Stomach (tissue), 9 donors: Measurements from ENCODE around the gene PDE4B. TPM values are rescaled to one million over a fixed set of nuclear protein-coding genes. Genes with fewer than 3 reads are reported as not detected.
"Not testable (repeated sequence)": the region's sequence is repeated elsewhere in the genome, so short reads cannot be mapped to it uniquely, and the experiment has no call there.

Experiments used
- DNase-seq, 2 donors: peaks; one replicate each; pipeline versions ENCODE4 v3.0.0 to v3.0.0-alpha.2; 2013 to 2019
- H3K27ac ChIP-seq, 5 donors: fragments of 200-600 bp in 4 of 5; sonication (generic) in 4 of 5; one replicate each; pipeline ENCODE4 v1.5.1; 2013 to 2019; ENCODE audit warnings: mild to moderate bottlenecking in 1 of 5, moderate library complexity in 1 of 5
- H3K27me3 ChIP-seq, 3 donors: fragments of 200-600 bp; sonication (generic); one replicate each; pipeline ENCODE4 v1.5.1; 2017 to 2019; ENCODE audit warnings: mixed run types in 1 of 3
- H3K36me3 ChIP-seq, 4 donors: fragments of 200-600 bp; sonication (generic); 1 replicate in 3 of 4; 2 replicates in 1 of 4; pipeline ENCODE4 v1.5.1; 2016 to 2019
- H3K4me1 ChIP-seq, 4 donors: fragments of 200-600 bp; sonication (generic); one replicate each; pipeline ENCODE4 v1.5.1; 2016 to 2019
- H3K4me3 ChIP-seq, 4 donors: fragments of 200-600 bp; sonication (generic) in 3 of 4; one replicate each; pipeline ENCODE4 v1.5.1; 2016 to 2019; ENCODE audit warnings: mild to moderate bottlenecking in 1 of 4
- H3K9me3 ChIP-seq, 4 donors: fragments of 200-600 bp; sonication (generic); one replicate each; pipeline ENCODE4 v1.5.1; 2016 to 2019
- CTCF ChIP-seq, 7 experiments: fragments of 450-650 bp in 4 of 7; fragments of 200-600 bp in 3 of 7; sonication (generic) in 3 of 7; IDR thresholded peaks; one replicate each; pipeline ENCODE4 v1.5.1; 2016 to 2019; ENCODE audit warnings: antibody characterized with exemption in 7 of 7, control low read depth in 2 of 7, mild to moderate bottlenecking in 1 of 7
- EP300 ChIP-seq: sonication (generic); formaldehyde crosslinking; IDR thresholded peaks from one replicate; pipeline ENCODE4 v1.6.1; 2017; ENCODE audit warnings: antibody characterized with exemption
- POLR2A ChIP-seq, 4 donors: fragments of 450-650 bp; IDR thresholded peaks; one replicate each; pipeline ENCODE4 v1.6.1; 2016; ENCODE audit warnings: antibody characterized with exemption in 4 of 4, control low read depth in 2 of 4, mild to moderate bottlenecking in 1 of 4, moderate library complexity in 1 of 4
- POLR2AphosphoS5 ChIP-seq, 3 donors: sonication (generic); formaldehyde crosslinking; IDR thresholded peaks; one replicate each; pipeline ENCODE4 v1.6.1; 2016; ENCODE audit warnings: antibody characterized with exemption in 3 of 3
- WGBS, 5 donors: extraction: QIAGEN DNeasy Blood & Tissue Kit in 3 of 5; methylation state at CpG; one replicate each; pipeline versions ENCODE4 v1.1.5 to v1.1.7; 2013 to 2018; 5-methylcytosine and 5-hydroxymethylcytosine counted together
- intact Hi-C: fragments of 100-400 bp; cut with DNase I; formaldehyde crosslinking; loops from one replicate; pipeline ENCODE4 v1.15.1; 2023; ENCODE audit warnings: low total_unique reads
- polyA plus RNA-seq, 3 donors: library from polyadenylated mRNA; stranded (reverse); fragments of 200-250 nt; gene quantifications; one replicate each; pipeline ENCODE4 v1.2.3, GENCODE V29; 2013
- total RNA-seq, 5 donors: library from RNA; depleted of rRNA; stranded (reverse); fragments of >200 nt; gene quantifications; one replicate each; pipeline versions ENCODE4 v1.1.0 to v1.2.3, GENCODE V29; 2014 to 2016
- donor health status: healthy with polysubstance abuse.
- donor health status: Bipolar disorder and iron deficiency.
- donor health status: healthy.

The PDE4B gene
- total and polyA plus RNA-seq, 8 donors, result 0.45 to 34.3 (median 3.2) TPM

GRCh38 chr1:66112744-66113400 lies 320.2 kb downstream of the PDE4B start:
- no peak overlapping the region for H3K27ac ChIP-seq
- H3K27me3 ChIP-seq, result no peaks in the 10 kb centered on the region
- intact Hi-C loops, result no loop called here
- H3K4me3 ChIP-seq, result no peak overlapping the region
- TF ChIP-seq CTCF (IDR thresholded peaks at IDR 0.05) (no peak), POLR2A (IDR thresholded peaks at IDR 0.05) (no peak), EP300 (no peak), POLR2AphosphoS5 (IDR thresholded peaks at IDR 0.05) (no peak)
- no peak for DNase-seq
- 47 to 77% (median 74%) methylated on average over 2 of the region's 2 CpGs for WGBS, 5 donors
- no peaks in the 10 kb centered on the region for H3K36me3 ChIP-seq
- H3K9me3 ChIP-seq, result no peaks in the 10 kb centered on the region
- no peaks in the 10 kb centered on the region for H3K4me1 ChIP-seq

- Histone ChIP-seq H3K27me3 (no peaks in the 10 kb centered on the region), H3K4me3 (no peak overlapping the region), H3K4me1 (no peaks in the 10 kb centered on the region), H3K27ac (no peak overlapping the region), H3K9me3 (no peaks in the 10 kb centered on the region), H3K36me3 (no peaks in the 10 kb centered on the region)
- no peak for TF ChIP-seq POLR2A (IDR thresholded peaks at IDR 0.05)
- TF ChIP-seq POLR2AphosphoS5 (IDR thresholded peaks at IDR 0.05), result no peak
- TF ChIP-seq CTCF (IDR thresholded peaks at IDR 0.05), result no peak
- no peak for TF ChIP-seq EP300
- 84 to 91% (median 89%) methylated on average over 7 of the region's 7 CpGs for WGBS, 5 donors
- intact Hi-C loops, result no loop called here
- DNase-seq, result no peak
Observed at GRCh38 chr1:66119148-66119547, 326.5 kb downstream of the PDE4B start.

- Histone ChIP-seq H3K9me3 (no peaks in the 10 kb centered on the region), H3K4me3 (no peak overlapping the region), H3K4me1 (no peaks in the 10 kb centered on the region), H3K27me3 (no peaks in the 10 kb centered on the region), H3K27ac (no peak overlapping the region), H3K36me3 (no peaks in the 10 kb centered on the region)
- TF ChIP-seq CTCF (IDR thresholded peaks at IDR 0.05), result no peak
- no peak for TF ChIP-seq EP300
- intact Hi-C loops, result no loop called here
- DNase-seq, result no peak
- WGBS, 5 donors, result 78 to 82% (median 79%) methylated on average over 5 of the region's 5 CpGs
Observed at GRCh38 chr1:66124670-66125069, 332.0 kb downstream of the PDE4B start.

GRCh38 chr1:66128641-66129040 lies 335.9 kb downstream of the PDE4B start:
- 74 to 88% (median 80%) methylated on average over 4 of the region's 4 CpGs for WGBS, 5 donors
- H3K36me3 ChIP-seq, DNase-seq, H3K9me3 ChIP-seq, H3K4me3 ChIP-seq, intact Hi-C loops, H3K27ac ChIP-seq, H3K27me3 ChIP-seq, H3K4me1 ChIP-seq: not testable (repeated sequence)

- Histone ChIP-seq H3K27ac (no peak overlapping the region), H3K27me3 (no peaks in the 10 kb centered on the region), H3K9me3 (no peaks in the 10 kb centered on the region), H3K4me1 (no peaks in the 10 kb centered on the region), H3K36me3 (no peaks in the 10 kb centered on the region), H3K4me3 (no peak overlapping the region)
- DNase-seq, result no peak
- WGBS, 5 donors, result 61 to 87% (median 78%) methylated on average over 5 of the region's 5 CpGs
- intact Hi-C loops, result no loop called here
- no peak for TF ChIP-seq EP300
- no peak for TF ChIP-seq CTCF (IDR thresholded peaks at IDR 0.05)
Observed at GRCh38 chr1:66132324-66132723, 339.6 kb downstream of the PDE4B start.
